Testis (tissue), 3 donors: ENCODE data around the gene RPS6KB2. TPM values are rescaled to one million over a fixed set of nuclear protein-coding genes. Genes with fewer than 3 reads are reported as not detected.

ENCODE experiments used
- DNase-seq: peaks from one replicate; pipeline ENCODE4 v3.0.0-alpha.2; 2019
- H3K27ac ChIP-seq, 2 donors: fragments of 200-600 bp; sonication (generic); one replicate each; pipeline ENCODE4 v1.5.1; 2019
- H3K27me3 ChIP-seq: fragments of 200-600 bp; sonication (generic); one replicate; pipeline ENCODE4 v1.5.1; 2019
- H3K36me3 ChIP-seq: fragments of 200-600 bp; sonication (generic); one replicate; pipeline ENCODE4 v1.5.1; 2017; ENCODE audit warnings: low read depth; ENCODE audit errors: missing control alignments
- H3K4me1 ChIP-seq: fragments of 200-600 bp; sonication (generic); one replicate; pipeline ENCODE4 v1.5.1; 2019
- H3K4me3 ChIP-seq, 2 donors: fragments of 200-600 bp; sonication (generic); one replicate each; pipeline ENCODE4 v1.5.1; 2017 to 2019
- H3K9me3 ChIP-seq: fragments of 200-600 bp; sonication (generic); one replicate; pipeline ENCODE4 v1.5.1; 2017
- POLR2A ChIP-seq: fragments of 450-650 bp; IDR thresholded peaks from one replicate; pipeline ENCODE4 v1.6.1; 2017; ENCODE audit warnings: antibody characterized with exemption, mild to moderate bottlenecking, moderate library complexity
- WGBS, 2 donors: methylation state at CpG; one replicate each; pipeline ENCODE4 v1.1.5; 2018; 5-methylcytosine and 5-hydroxymethylcytosine counted together
- intact Hi-C: fragments of 100-400 bp; cut with DNase I; formaldehyde crosslinking; loops from one replicate; pipeline ENCODE4 v1.15.1; 2023; ENCODE audit warnings: low total_unique reads
- polyA plus RNA-seq: library from polyadenylated mRNA; stranded (reverse); fragments of 350-450 nt; fragmentation: Illumina TruSeq; extraction: RNeasy Lipid Tissue Mini Kit (QIAGEN cat#74804); gene quantifications from one replicate; pipeline ENCODE4 v1.2.3, GENCODE V29; 2014; ENCODE audit warnings: low read depth, low replicate concordance; ENCODE audit not compliant: insufficient read depth
- small RNA-seq, 2 donors: library from RNA; depleted of rRNA; stranded (forward); fragments of <200 nt; gene quantifications; one replicate each; pipeline ENCODE3, GENCODE V24; 2016
- total RNA-seq, 2 donors: library from RNA; depleted of rRNA; stranded (reverse); fragments of >200 nt; gene quantifications; one replicate each; pipeline ENCODE4 v1.2.3, GENCODE V29; 2016
- TF ChIP-seq, protein P1 (sequence below), 3 experiments: fragments of 450-650 bp in 2 of 3; fragments of 200-600 bp in 1 of 3; sonication (generic) in 1 of 3; IDR thresholded peaks; one replicate each; pipeline ENCODE4 v1.5.1; 2016 to 2019; ENCODE audit warnings: antibody characterized with exemption in 3 of 3, mild to moderate bottlenecking in 2 of 3, moderate library complexity in 1 of 3

Gene RPS6KB2
- total and polyA plus RNA-seq, 3 donors from 2014 or later: 30.1 to 47.4 (median 46.5) TPM

DNA sequence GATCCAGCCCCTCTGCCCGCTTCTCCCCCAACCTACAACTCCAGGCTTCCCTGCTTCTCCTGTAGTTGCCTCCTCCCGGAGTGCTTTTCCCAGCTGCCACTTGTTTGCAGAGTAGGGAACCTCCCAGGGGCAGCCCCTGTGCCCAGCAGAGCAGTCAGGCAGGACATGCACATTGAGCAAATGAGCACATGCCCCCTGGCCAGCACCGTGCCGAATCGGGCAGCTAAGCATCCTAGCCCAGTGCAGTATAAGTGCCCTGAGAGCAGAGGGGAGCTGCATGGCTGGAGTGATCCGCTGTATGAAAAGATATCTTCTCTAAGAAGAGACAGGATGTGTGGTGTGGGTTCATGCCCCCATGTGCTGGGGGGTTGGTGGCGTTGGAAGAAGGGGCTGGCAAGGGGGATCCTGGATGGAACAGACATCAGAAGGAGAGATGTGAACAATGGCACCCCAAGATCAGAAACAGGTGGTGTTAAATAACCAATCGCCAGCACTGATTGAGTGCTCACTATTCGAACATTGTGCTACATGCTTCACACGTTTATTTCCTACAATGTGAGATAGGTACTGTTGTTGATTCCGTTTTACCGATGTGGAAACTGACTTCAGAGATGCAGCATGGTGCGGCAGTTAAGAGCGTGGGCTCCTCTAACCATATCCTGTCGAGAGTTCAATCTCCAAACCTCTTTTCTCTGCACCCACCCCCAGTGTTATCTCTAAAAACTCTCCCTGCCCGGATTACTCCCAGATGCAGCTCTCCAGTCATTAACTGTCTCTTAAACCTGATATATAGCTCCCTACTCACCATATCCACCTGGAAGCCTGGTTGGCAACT, 55.8 kb downstream of the RPS6KB2 start:
- 52 to 65% methylated on average over 16 of the region's 16 CpGs for WGBS, 2 donors
- intact Hi-C loops: loop anchor here (10.0 kb wide), 1 partner anchor 79 kb away; the partner anchor contains the start of genes PPP1CA and TBC1D10C
- TF ChIP-seq POLR2A: no peak
- TF ChIP-seq, protein P1, sequence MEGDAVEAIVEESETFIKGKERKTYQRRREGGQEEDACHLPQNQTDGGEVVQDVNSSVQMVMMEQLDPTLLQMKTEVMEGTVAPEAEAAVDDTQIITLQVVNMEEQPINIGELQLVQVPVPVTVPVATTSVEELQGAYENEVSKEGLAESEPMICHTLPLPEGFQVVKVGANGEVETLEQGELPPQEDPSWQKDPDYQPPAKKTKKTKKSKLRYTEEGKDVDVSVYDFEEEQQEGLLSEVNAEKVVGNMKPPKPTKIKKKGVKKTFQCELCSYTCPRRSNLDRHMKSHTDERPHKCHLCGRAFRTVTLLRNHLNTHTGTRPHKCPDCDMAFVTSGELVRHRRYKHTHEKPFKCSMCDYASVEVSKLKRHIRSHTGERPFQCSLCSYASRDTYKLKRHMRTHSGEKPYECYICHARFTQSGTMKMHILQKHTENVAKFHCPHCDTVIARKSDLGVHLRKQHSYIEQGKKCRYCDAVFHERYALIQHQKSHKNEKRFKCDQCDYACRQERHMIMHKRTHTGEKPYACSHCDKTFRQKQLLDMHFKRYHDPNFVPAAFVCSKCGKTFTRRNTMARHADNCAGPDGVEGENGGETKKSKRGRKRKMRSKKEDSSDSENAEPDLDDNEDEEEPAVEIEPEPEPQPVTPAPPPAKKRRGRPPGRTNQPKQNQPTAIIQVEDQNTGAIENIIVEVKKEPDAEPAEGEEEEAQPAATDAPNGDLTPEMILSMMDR (IDR thresholded peaks at IDR 0.05): no peak
- Histone ChIP-seq H3K27me3 (no peaks in the 10 kb centered on the region), H3K27ac (peak overlapping the region in 1 of 2 donors; percentile 82), H3K4me1 (peaks cover 9% of the 10 kb centered on the region), H3K9me3 (no peaks in the 10 kb centered on the region), H3K36me3 (no peaks in the 10 kb centered on the region), H3K4me3 (peak overlapping the region; percentile 49 to 57)
- DNase-seq: no peak

DNA sequence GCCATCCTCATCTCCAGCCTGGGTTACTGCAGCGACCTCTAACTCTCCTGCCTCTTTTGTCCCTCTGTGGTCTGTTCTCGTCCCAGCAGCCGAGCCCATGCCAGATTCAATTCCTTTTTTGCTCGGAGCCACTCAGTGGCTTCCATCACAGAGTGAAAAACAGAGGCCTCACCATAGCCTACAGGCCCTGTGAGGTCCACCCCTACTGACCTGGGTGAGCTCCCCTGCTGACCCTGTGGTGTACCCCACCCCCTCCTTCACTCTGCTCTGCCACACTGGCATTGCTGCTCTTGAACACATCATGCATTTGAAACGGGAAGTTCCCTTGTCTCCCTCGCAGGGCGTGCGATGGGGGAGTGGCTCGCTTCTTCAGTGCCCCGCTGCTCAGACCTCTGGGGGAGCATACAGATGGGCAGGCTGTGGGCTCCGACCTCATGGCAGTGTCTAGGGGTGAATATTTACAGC, 56.6 kb downstream of the RPS6KB2 start:
- intact Hi-C loops: loop anchor here (10.0 kb wide), 1 partner anchor 80 kb away; the partner anchor contains the start of genes PPP1CA and TBC1D10C
- no peak overlapping the region for H3K27ac ChIP-seq

More for the DNA sequence above, 56.6 kb downstream of the RPS6KB2 start:
- H3K9me3 ChIP-seq: no peaks in the 10 kb centered on the region
- TF ChIP-seq POLR2A: no peak
- TF ChIP-seq, protein P1 (IDR thresholded peaks at IDR 0.05): no peak
- DNase-seq: no peak
- H3K27me3 ChIP-seq: no peaks in the 10 kb centered on the region
- H3K36me3 ChIP-seq: no peaks in the 10 kb centered on the region
- H3K4me3 ChIP-seq: no peak overlapping the region
- 66% methylated on average over 11 of the region's 11 CpGs for WGBS, 2 donors
- peaks cover 9% of the 10 kb centered on the region for H3K4me1 ChIP-seq

Small RNA genes lying within 50 kb of the gene (small RNA-seq; reads per million reads assigned to genes)
- gene RNU6-1238P: 0 reads per million in 2 donors

Other genes starting within 250 kb of the RPS6KB2 start
- gene GRK2, start 162.0 kb upstream of the RPS6KB2 start, total RNA-seq: 10 to 100 TPM; 64.3 to 87.6 TPM
- gene GRK2, start 162.0 kb upstream of the RPS6KB2 start, polyA plus RNA-seq: 45.6 TPM
- 10 to 100 TPM; 66.2 to 73.3 TPM for gene ANKRD13D, start 139.2 kb upstream of the RPS6KB2 start, total RNA-seq
- 32.8 TPM for gene ANKRD13D, start 139.2 kb upstream of the RPS6KB2 start, polyA plus RNA-seq
- 1 to 10 TPM; 6.9 to 9.8 TPM for gene SSH3, start 125.0 kb upstream of the RPS6KB2 start, total RNA-seq
- 8.6 TPM for gene SSH3, start 125.0 kb upstream of the RPS6KB2 start, polyA plus RNA-seq
- 10 to 100 TPM; 53.8 to 59.1 TPM for gene POLD4, start 74.9 kb upstream of the RPS6KB2 start, total RNA-seq
- 54.6 TPM for gene POLD4, start 74.9 kb upstream of the RPS6KB2 start, polyA plus RNA-seq
- gene CLCF1, start 54.9 kb upstream of the RPS6KB2 start, total RNA-seq: 1 to 10 TPM; 3.7 to 6.8 TPM
- gene CLCF1, start 54.9 kb upstream of the RPS6KB2 start, polyA plus RNA-seq: 2.7 TPM
- gene RAD9A, start 36.5 kb upstream of the RPS6KB2 start, total RNA-seq: 10 to 100 TPM; 35.8 to 46.2 TPM
- 25.7 TPM for gene RAD9A, start 36.5 kb upstream of the RPS6KB2 start, polyA plus RNA-seq
- 100 to 1,000 TPM; 100 to 129 TPM for gene PPP1CA, start 26.6 kb upstream of the RPS6KB2 start, total RNA-seq
- 79.7 TPM for gene PPP1CA, start 26.6 kb upstream of the RPS6KB2 start, polyA plus RNA-seq
- 1 to 10 TPM; 1.8 to 3.8 TPM for gene TBC1D10C, start 24.4 kb upstream of the RPS6KB2 start, total RNA-seq
- 3.3 TPM for gene TBC1D10C, start 24.4 kb upstream of the RPS6KB2 start, polyA plus RNA-seq
- 1 to 10 TPM in 1 of 2 donors, under 1 TPM in 1; 0.74 to 1.3 TPM for gene CARNS1, start 12.8 kb upstream of the RPS6KB2 start, total RNA-seq
- gene CARNS1, start 12.8 kb upstream of the RPS6KB2 start, polyA plus RNA-seq: 1.6 TPM
- gene PTPRCAP, start 9.2 kb downstream of the RPS6KB2 start, total RNA-seq: 1 to 10 TPM; 3.1 to 5.2 TPM
- 5.6 TPM for gene PTPRCAP, start 9.2 kb downstream of the RPS6KB2 start, polyA plus RNA-seq
- gene CORO1B, start 15.0 kb downstream of the RPS6KB2 start, total RNA-seq: 10 to 100 TPM; 34.6 to 48.6 TPM
- gene CORO1B, start 15.0 kb downstream of the RPS6KB2 start, polyA plus RNA-seq: 34.3 TPM
- not detected for gene GPR152, start 24.2 kb downstream of the RPS6KB2 start, total RNA-seq
- not detected for gene GPR152, start 24.2 kb downstream of the RPS6KB2 start, polyA plus RNA-seq
- gene CABP4, start 26.9 kb downstream of the RPS6KB2 start, total RNA-seq: 1 to 10 TPM in 1 of 2 donors, under 1 TPM in 1; 0.87 to 1.2 TPM
- 0.98 TPM for gene CABP4, start 26.9 kb downstream of the RPS6KB2 start, polyA plus RNA-seq
- gene TMEM134, start 40.8 kb downstream of the RPS6KB2 start, total RNA-seq: 100 to 1,000 TPM; 126 to 149 TPM
- 97.5 TPM for gene TMEM134, start 40.8 kb downstream of the RPS6KB2 start, polyA plus RNA-seq
- gene AIP, start 54.5 kb downstream of the RPS6KB2 start, total RNA-seq: 10 to 100 TPM; 34.6 to 61.7 TPM
- 60.7 TPM for gene AIP, start 54.5 kb downstream of the RPS6KB2 start, polyA plus RNA-seq
- gene PITPNM1, start 76.9 kb downstream of the RPS6KB2 start, total RNA-seq: 10 to 100 TPM; 15.5 to 23.5 TPM
- gene PITPNM1, start 76.9 kb downstream of the RPS6KB2 start, polyA plus RNA-seq: 19.6 TPM
- 10 to 100 TPM; 26.4 to 38.0 TPM for gene CDK2AP2, start 79.7 kb downstream of the RPS6KB2 start, total RNA-seq
- 20.9 TPM for gene CDK2AP2, start 79.7 kb downstream of the RPS6KB2 start, polyA plus RNA-seq
- not detected for gene CABP2, start 95.0 kb downstream of the RPS6KB2 start, total RNA-seq
- gene CABP2, start 95.0 kb downstream of the RPS6KB2 start, polyA plus RNA-seq: not detected
- gene GSTP1, start 155.3 kb downstream of the RPS6KB2 start, total RNA-seq: 100 to 1,000 TPM; 117 to 201 TPM
- gene GSTP1, start 155.3 kb downstream of the RPS6KB2 start, polyA plus RNA-seq: 211 TPM
- gene NDUFV1, start 178.4 kb downstream of the RPS6KB2 start, total RNA-seq: 100 to 1,000 TPM; 312 to 369 TPM
- 187 TPM for gene NDUFV1, start 178.4 kb downstream of the RPS6KB2 start, polyA plus RNA-seq
- 1 to 10 TPM; 6.2 to 7.0 TPM for gene NUDT8, start 201.4 kb downstream of the RPS6KB2 start, total RNA-seq
- 4.0 TPM for gene NUDT8, start 201.4 kb downstream of the RPS6KB2 start, polyA plus RNA-seq
- under 1 TPM in 1 of 2 donors, not detected in 1; 0.50 TPM for gene TBX10, start 211.3 kb downstream of the RPS6KB2 start, total RNA-seq
- gene TBX10, start 211.3 kb downstream of the RPS6KB2 start, polyA plus RNA-seq: not detected
- gene ACY3, start 222.2 kb downstream of the RPS6KB2 start, total RNA-seq: under 1 TPM in 1 of 2 donors, not detected in 1; 0.50 TPM
- 0.66 TPM for gene ACY3, start 222.2 kb downstream of the RPS6KB2 start, polyA plus RNA-seq
- under 1 TPM in 1 of 2 donors, not detected in 1; 0.19 TPM for gene ALDH3B2, start 246.1 kb downstream of the RPS6KB2 start, total RNA-seq
- gene ALDH3B2, start 246.1 kb downstream of the RPS6KB2 start, polyA plus RNA-seq: not detected